Ascending aorta (tissue), 2 donors: ENCODE measurements around the gene COL15A1. TPM values are rescaled to one million over a fixed set of nuclear protein-coding genes. Genes with fewer than 3 reads are reported as not detected.
"Not testable (repeated sequence)": the region's sequence is repeated elsewhere in the genome, so short reads cannot be mapped to it uniquely, and the experiment has no call there.

Experiments
- DNase-seq, 2 donors: peaks; one replicate each; pipeline ENCODE4 v3.0.0-alpha.2; 2019; ENCODE audit warnings: low spot score in 2 of 2
- H3K27ac ChIP-seq, 2 donors: fragments of 200-600 bp; sonication (generic); one replicate each; pipeline ENCODE4 v1.5.1; 2016 to 2017; ENCODE audit warnings: mild to moderate bottlenecking in 1 of 2
- H3K27me3 ChIP-seq: fragments of 200-600 bp; sonication (generic); one replicate; pipeline ENCODE4 v1.5.1; 2017
- H3K36me3 ChIP-seq, 2 donors: fragments of 200-600 bp; sonication (generic); one replicate each; pipeline ENCODE4 v1.5.1; 2016
- H3K4me1 ChIP-seq, 2 donors: fragments of 200-600 bp; sonication (generic); one replicate each; pipeline ENCODE4 v1.5.1; 2016 to 2017; ENCODE audit warnings: mild to moderate bottlenecking in 1 of 2
- H3K4me3 ChIP-seq, 2 donors: fragments of 200-600 bp; sonication (generic); one replicate each; pipeline ENCODE4 v1.5.1; 2016 to 2017; ENCODE audit warnings: mild to moderate bottlenecking in 1 of 2
- H3K9me3 ChIP-seq, 2 donors: fragments of 200-600 bp; sonication (generic); one replicate each; pipeline ENCODE4 v1.5.1; 2016
- CTCF ChIP-seq, 3 experiments: fragments of 200-600 bp in 2 of 3; fragments of 450-650 bp in 1 of 3; sonication (generic) in 2 of 3; IDR thresholded peaks; one replicate each; pipeline ENCODE4 v1.5.1; 2016 to 2019; ENCODE audit warnings: antibody characterized with exemption in 3 of 3, mild to moderate bottlenecking in 1 of 3, moderate library complexity in 1 of 3
- intact Hi-C: fragments of 100-400 bp; cut with DNase I; formaldehyde crosslinking; loops from one replicate; pipeline ENCODE4 v1.15.1; 2023
- total RNA-seq: library from RNA; depleted of rRNA; stranded (reverse); fragments of >200 nt; gene quantifications from one replicate; pipeline ENCODE4 v1.1.0, GENCODE V29; 2016

COL15A1 gene
- total RNA-seq, 1 donor from 2014 or later, result 58.6 TPM

- no peak for TF ChIP-seq CTCF (IDR thresholded peaks at IDR 0.05)
- no peaks in the 10 kb centered on the region for H3K36me3 ChIP-seq
- H3K9me3 ChIP-seq, result no peaks in the 10 kb centered on the region
- no peak overlapping the region for H3K4me3 ChIP-seq
- H3K27ac ChIP-seq, result no peak overlapping the region
- intact Hi-C loops, result no loop called here
- no peaks in the 10 kb centered on the region for H3K4me1 ChIP-seq
- no peaks in the 10 kb centered on the region for H3K27me3 ChIP-seq
- DNase-seq, result no peak
Observed at GRCh38 chr9:99006979-99007378, 63.3 kb downstream of the COL15A1 start.

GRCh38 chr9:99008203-99008602 lies 64.5 kb downstream of the COL15A1 start:
- H3K36me3 ChIP-seq, result no peaks in the 10 kb centered on the region
- TF ChIP-seq CTCF (IDR thresholded peaks at IDR 0.05), result no peak
- intact Hi-C loops, result no loop called here

GRCh38 chr9:99010393-99010792 lies 66.7 kb downstream of the COL15A1 start:
- DNase-seq, H3K27ac ChIP-seq, H3K4me3 ChIP-seq, intact Hi-C loops, H3K9me3 ChIP-seq, H3K27me3 ChIP-seq, H3K36me3 ChIP-seq, H3K4me1 ChIP-seq: not testable (repeated sequence)

More at GRCh38 chr9:99008203-99008602, 64.5 kb downstream of the COL15A1 start:
- Histone ChIP-seq H3K4me3 (no peak overlapping the region), H3K9me3 (no peaks in the 10 kb centered on the region), H3K27me3 (no peaks in the 10 kb centered on the region), H3K27ac (no peak overlapping the region), H3K4me1 (no peaks in the 10 kb centered on the region)
- DNase-seq, result no peak

DNA sequence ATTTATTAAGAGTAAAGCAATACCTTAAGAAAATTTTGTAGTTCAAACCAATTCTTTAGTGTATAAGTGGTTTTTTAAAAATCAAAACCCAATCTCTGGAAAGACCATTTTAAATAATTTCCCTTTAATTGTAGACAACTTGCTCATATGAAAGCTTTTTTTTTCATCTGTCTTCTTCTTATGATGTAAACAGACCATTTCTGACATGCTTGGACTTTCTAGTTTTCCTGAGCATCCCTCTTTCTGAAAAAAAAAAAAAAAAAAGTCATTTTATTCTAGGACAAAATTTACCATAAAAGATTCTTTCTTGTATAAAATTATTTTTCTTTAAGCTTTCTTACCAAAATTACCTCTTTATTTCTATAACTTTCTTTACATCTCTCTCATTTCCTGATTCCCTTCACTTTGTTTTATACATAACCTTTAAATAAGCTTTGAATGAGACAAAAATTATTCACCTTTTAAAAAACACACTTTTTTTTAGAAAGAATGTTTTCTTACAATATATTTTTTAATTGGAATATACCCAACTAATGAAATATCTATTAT lies 67.5 kb downstream of the COL15A1 start:
- H3K4me1 ChIP-seq, result no peaks in the 10 kb centered on the region
- intact Hi-C loops, result no loop called here
- no peaks in the 10 kb centered on the region for H3K36me3 ChIP-seq
- no peak for TF ChIP-seq CTCF (IDR thresholded peaks at IDR 0.05)
- no peak overlapping the region for H3K27ac ChIP-seq
- H3K4me3 ChIP-seq, result no peak overlapping the region
- no peaks in the 10 kb centered on the region for H3K27me3 ChIP-seq
- H3K9me3 ChIP-seq, result no peaks in the 10 kb centered on the region
- DNase-seq, result no peak

DNA sequence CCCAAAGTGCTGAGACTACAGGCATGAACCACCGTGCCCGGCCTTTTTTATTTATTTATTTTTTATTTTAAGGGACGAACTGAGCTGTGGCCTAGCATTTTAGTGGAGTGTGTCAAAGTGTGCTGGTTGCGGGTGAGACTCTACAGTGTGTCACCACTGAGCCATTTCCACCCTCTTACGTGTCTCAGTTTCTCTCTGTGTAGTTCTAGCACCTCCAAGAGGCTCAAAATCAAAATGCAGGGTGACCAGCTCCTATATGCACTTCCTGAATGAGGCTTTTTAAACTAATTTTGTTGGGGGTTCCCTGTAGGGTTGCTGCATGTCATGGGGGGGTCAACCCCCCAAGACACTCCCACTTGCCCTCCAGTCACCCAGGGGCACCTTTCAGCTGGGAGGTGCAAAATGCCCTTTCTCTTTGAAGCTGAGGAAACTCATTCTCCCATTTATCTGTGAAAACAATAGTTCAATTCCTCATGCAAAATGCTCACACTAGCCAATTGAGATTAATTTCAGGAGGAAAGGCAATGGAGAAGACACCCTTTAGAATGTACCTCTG lies 69.3 kb downstream of the COL15A1 start:
- no peak overlapping the region for H3K27ac ChIP-seq
- intact Hi-C loops, result loop anchor here (1.0 kb wide), 1 partner anchor 165 kb away; no protein-coding TSS in a partner anchor

More for the DNA sequence above, 69.3 kb downstream of the COL15A1 start:
- no peaks in the 10 kb centered on the region for H3K9me3 ChIP-seq
- H3K4me3 ChIP-seq, result no peak overlapping the region
- H3K36me3 ChIP-seq, result no peaks in the 10 kb centered on the region
- no peaks in the 10 kb centered on the region for H3K27me3 ChIP-seq
- H3K4me1 ChIP-seq, result no peaks in the 10 kb centered on the region
- TF ChIP-seq CTCF (IDR thresholded peaks at IDR 0.05), result peak; percentile 29 to 61 (median 40)
- peak in 1 of 2 donors; percentile 60 for DNase-seq
